H9 (cell line): ENCODE data around the gene RHBDD1. TPM values are rescaled to one million over a fixed set of nuclear protein-coding genes. Genes with fewer than 3 reads are reported as not detected.

Source experiments
- DNase-seq: peaks from one replicate; pipeline ENCODE4 v3.0.0-alpha.2; 2017
- H2AFZ ChIP-seq: one replicate; pipeline ENCODE4 v1.6.1; 2013; ENCODE audit warnings: mild to moderate bottlenecking, low read length, control low read depth, moderate library complexity
- H2AK5ac ChIP-seq: 2 replicates; pipeline ENCODE4 v1.6.1; 2013; ENCODE audit warnings: low read length, control low read depth, mixed read lengths; ENCODE audit not compliant: insufficient read length
- H2BK120ac ChIP-seq: one replicate; pipeline ENCODE4 v1.6.1; 2013; ENCODE audit warnings: low read depth, mild to moderate bottlenecking, low read length, control low read depth, inconsistent platforms; ENCODE audit not compliant: poor library complexity, severe bottlenecking
- H2BK12ac ChIP-seq: 2 replicates; pipeline ENCODE4 v1.6.1; 2013; ENCODE audit warnings: low read length, control low read depth, mixed read lengths, low read depth; ENCODE audit not compliant: insufficient read length
- H2BK15ac ChIP-seq: 2 replicates; pipeline ENCODE4 v1.6.1; 2013; ENCODE audit warnings: low read depth, low read length, control low read depth
- H2BK20ac ChIP-seq: one replicate; pipeline ENCODE4 v1.6.1; 2013; ENCODE audit warnings: low read depth, mild to moderate bottlenecking, low read length, control low read depth, inconsistent platforms; ENCODE audit not compliant: poor library complexity, severe bottlenecking
- H2BK5ac ChIP-seq: 2 replicates; pipeline ENCODE4 v1.6.1; 2013; ENCODE audit warnings: low read length, control low read depth, mixed read lengths; ENCODE audit not compliant: insufficient read length
- H3K14ac ChIP-seq: 2 replicates; pipeline ENCODE4 v1.6.1; 2013; ENCODE audit warnings: low read length, control low read depth; ENCODE audit not compliant: insufficient read depth
- H3K18ac ChIP-seq: 2 replicates; pipeline ENCODE4 v1.6.1; 2013; ENCODE audit warnings: low read depth, mild to moderate bottlenecking, mixed read lengths, low read length, control low read depth; ENCODE audit not compliant: insufficient read length
- H3K23ac ChIP-seq: 2 replicates; pipeline ENCODE4 v1.6.1; 2013; ENCODE audit warnings: low read length, control low read depth, mixed read lengths, low read depth; ENCODE audit not compliant: insufficient read length
- H3K23me2 ChIP-seq: 2 replicates; pipeline ENCODE4 v1.6.1; 2013; ENCODE audit warnings: low read depth, mild to moderate bottlenecking, mixed read lengths, low read length, control low read depth; ENCODE audit not compliant: insufficient read length, poor library complexity, severe bottlenecking
- H3K27ac ChIP-seq: 2 replicates; pipeline ENCODE4 v1.5.1; 2013; ENCODE audit warnings: low read length, control low read depth, mixed read lengths, low read depth; ENCODE audit not compliant: insufficient read length
- H3K27me3 ChIP-seq: 2 replicates; pipeline ENCODE4 v1.6.1; 2013; ENCODE audit warnings: low read length, control low read depth, inconsistent platforms; ENCODE audit not compliant: insufficient read depth
- H3K4ac ChIP-seq: 2 replicates; pipeline ENCODE4 v1.6.1; 2013; ENCODE audit warnings: low read depth, mild to moderate bottlenecking, control low read depth, inconsistent platforms, low read length, moderate library complexity
- H3K4me1 ChIP-seq: 2 replicates; pipeline ENCODE4 v1.6.1; 2013; ENCODE audit warnings: low read length, control low read depth, inconsistent platforms; ENCODE audit not compliant: insufficient read depth
- H3K4me2 ChIP-seq: 2 replicates; pipeline ENCODE4 v1.6.1; 2013; ENCODE audit warnings: low read length, control low read depth, mixed read lengths; ENCODE audit not compliant: insufficient read length, insufficient read depth
- H3K56ac ChIP-seq: 2 replicates; pipeline ENCODE4 v1.6.1; 2013; ENCODE audit warnings: low read depth, mild to moderate bottlenecking, mixed read lengths, low read length, control low read depth; ENCODE audit not compliant: insufficient read length
- H3K79me1 ChIP-seq: 2 replicates; pipeline ENCODE4 v1.6.1; 2013; ENCODE audit warnings: low read depth, mild to moderate bottlenecking, moderate library complexity, low read length, control low read depth, inconsistent platforms; ENCODE audit not compliant: insufficient read depth, poor library complexity, severe bottlenecking
- H3K79me2 ChIP-seq: 2 replicates; pipeline ENCODE4 v1.6.1; 2013; ENCODE audit warnings: low read length, control low read depth, inconsistent platforms; ENCODE audit not compliant: insufficient read depth
- H3K9ac ChIP-seq: 2 replicates; pipeline ENCODE4 v1.6.1; 2013; ENCODE audit warnings: low read length, control low read depth, mixed read lengths; ENCODE audit not compliant: insufficient read length; ENCODE audit errors: extremely low read depth
- H3K9me3 ChIP-seq: one replicate; pipeline ENCODE4 v1.6.1; 2013; ENCODE audit warnings: low read depth, low read length, inconsistent platforms; ENCODE audit not compliant: control insufficient read depth
- H3T11ph ChIP-seq: one replicate; pipeline ENCODE4 v1.6.1; 2013; ENCODE audit warnings: mild to moderate bottlenecking, low read length, control low read depth, inconsistent platforms
- H4K20me1 ChIP-seq: one replicate; pipeline ENCODE4 v1.6.1; 2013; ENCODE audit not compliant: control insufficient read depth, insufficient read length, insufficient read depth
- H4K5ac ChIP-seq: 2 replicates; pipeline ENCODE4 v1.6.1; 2013; ENCODE audit warnings: low read depth, mild to moderate bottlenecking, mixed read lengths, low read length, control low read depth; ENCODE audit not compliant: insufficient read length
- H4K8ac ChIP-seq: replicated peaks from 2 replicates; pipeline ENCODE4 v1.6.1; 2013; ENCODE audit warnings: low read length, control low read depth, mixed read lengths, low read depth; ENCODE audit not compliant: insufficient read length
- H4K91ac ChIP-seq: 2 replicates; pipeline ENCODE4 v1.6.1; 2013; ENCODE audit warnings: low read depth, mild to moderate bottlenecking, moderate library complexity, mixed read lengths, low read length, control low read depth; ENCODE audit not compliant: insufficient read length
- H3K27ac Mint-ChIP-seq, 3 experiments: 2 replicates in 2 of 3; 3 replicates in 1 of 3; pipeline ENCODE4 v1.8.0; 2020 to 2021; ENCODE audit warnings: mixed read lengths in 3 of 3, mild to moderate bottlenecking in 1 of 3, moderate library complexity in 1 of 3
- H3K27me3 Mint-ChIP-seq: 2 replicates; pipeline ENCODE4 v1.8.0; 2021; ENCODE audit warnings: low read depth, mild to moderate bottlenecking, moderate library complexity, mixed read lengths
- H3K36me3 Mint-ChIP-seq, 3 experiments: 2 replicates in 2 of 3; 3 replicates in 1 of 3; pipeline ENCODE4 v1.8.0; 2020 to 2021; ENCODE audit warnings: low read depth in 3 of 3, mixed read lengths in 3 of 3; ENCODE audit not compliant: insufficient read depth in 1 of 3
- H3K4me1 Mint-ChIP-seq, 2 experiments: 2 replicates each; pipeline ENCODE4 v1.8.0; 2020; ENCODE audit warnings: mixed read lengths in 2 of 2
- H3K4me3 Mint-ChIP-seq, 2 experiments: 2 replicates in 1 of 2; 3 replicates in 1 of 2; pipeline ENCODE4 v1.8.0; 2020 to 2021; ENCODE audit warnings: mild to moderate bottlenecking in 2 of 2, mixed read lengths in 2 of 2, moderate library complexity in 1 of 2
- H3K9me3 Mint-ChIP-seq, 2 experiments: 2 replicates in 1 of 2; 3 replicates in 1 of 2; pipeline ENCODE4 v1.8.0; 2020; ENCODE audit warnings: mild to moderate bottlenecking in 2 of 2, mixed read lengths in 2 of 2, moderate library complexity in 1 of 2
- CTCF ChIP-seq: fragments of 200-600 bp; sonication (generic); conservative IDR thresholded peaks from 3 replicates; pipeline ENCODE4 v1.8.0; 2021; ENCODE audit warnings: antibody characterized with exemption, mild to moderate bottlenecking
- WGBS: extraction: QIAGEN DNeasy Blood & Tissue Kit; methylation state at CpG from one replicate; pipeline ENCODE4 v1.1.7; 2013; ENCODE audit warnings: missing lambda C conversion rate, low lambda C conversion rate, mixed read lengths; ENCODE audit not compliant: insufficient read length; ENCODE audit errors: extremely low coverage; 5-methylcytosine and 5-hydroxymethylcytosine counted together
- total RNA-seq: library from RNA; stranded (reverse); gene quantifications from 2 replicates; pipeline ENCODE4 v1.2.1, GENCODE V29; 2021

RHBDD1 gene
- total RNA-seq, 1 experiment from 2014 or later: 24.9 TPM

- Histone ChIP-seq H3K56ac (no peak overlapping the region), H3K18ac (no peak overlapping the region), H3K9me3 (no peaks in the 10 kb centered on the region), H2BK20ac (no peak overlapping the region), H2BK12ac (no peak overlapping the region), H3K79me2 (no peaks in the 10 kb centered on the region), H2AFZ (no peak overlapping the region), H3T11ph (no peak overlapping the region), H3K4ac (no peak overlapping the region), H3K27me3 (no peaks in the 10 kb centered on the region), H4K8ac (no peak overlapping the region), H4K91ac (no peak overlapping the region), H2BK5ac (no peak overlapping the region), H3K79me1 (no peaks in the 10 kb centered on the region), H2AK5ac (no peak overlapping the region), H3K9ac (no peak overlapping the region), H3K14ac (no peak overlapping the region), H4K20me1 (no peaks in the 10 kb centered on the region), H2BK15ac (no peak overlapping the region), H3K27ac (no peak overlapping the region), H3K23ac (no peak overlapping the region), H3K4me1 (no peaks in the 10 kb centered on the region), H3K4me2 (no peak overlapping the region), H4K5ac (no peak overlapping the region), H3K23me2 (no peaks in the 10 kb centered on the region), H2BK120ac (no peak overlapping the region)
- no peak overlapping the region for H3K4me3 Mint-ChIP-seq
- no peak for DNase-seq
- H3K4me1 Mint-ChIP-seq: peaks cover 3 to 7% of the 10 kb centered on the region in 2 experiments; a peak in 1 of 4 replicates
- no peaks in the 10 kb centered on the region for H3K36me3 Mint-ChIP-seq
- H3K9me3 Mint-ChIP-seq: no peaks in the 10 kb centered on the region
- no peak for TF ChIP-seq CTCF
- H3K27ac Mint-ChIP-seq: no peak overlapping the region
- no peaks in the 10 kb centered on the region for H3K27me3 Mint-ChIP-seq
- no CpG with 5 or more reads among the region's 7 CpGs for WGBS
Measured at GRCh38 chr2:227035711-227036367, 200.0 kb downstream of the RHBDD1 start.
